Measurements from ENCODE around the gene PARN.

PARN gene

GRCh38 chr16:14495213-14496046 is 134.6 kb downstream of the PARN start:
- no peak for DNase-seq

- DNase-seq: no peak
Observed at GRCh38 chr16:14494396-14494966, 135.6 kb downstream of the PARN start.

GRCh38 chr16:14493791-14494190 is 136.3 kb downstream of the PARN start:
- DNase-seq: no peak

- no peak for DNase-seq
Observed at GRCh38 chr16:14492614-14493013, 137.4 kb downstream of the PARN start.

GRCh38 chr16:14491861-14492529 is 138.1 kb downstream of the PARN start:
- no peak for DNase-seq

- DNase-seq: no peak
Observed at GRCh38 chr16:14490235-14490634, 139.8 kb downstream of the PARN start.

- no peak for DNase-seq
Observed at GRCh38 chr16:14489460-14489859, 140.6 kb downstream of the PARN start.

GRCh38 chr16:14487579-14487978 is 142.5 kb downstream of the PARN start:
- DNase-seq: no peak

- DNase-seq: no peak
Observed at GRCh38 chr16:14486520-14487303, 143.3 kb downstream of the PARN start.

GRCh38 chr16:14485811-14486519 is 144.1 kb downstream of the PARN start:
- DNase-seq: no peak

- no peak for DNase-seq
Observed at GRCh38 chr16:14485121-14485551, 144.9 kb downstream of the PARN start.

- DNase-seq: no peak
Observed at GRCh38 chr16:14483819-14484385, 146.2 kb downstream of the PARN start.

GRCh38 chr16:14476183-14476582 is 153.9 kb downstream of the PARN start:
- no peak for DNase-seq

GRCh38 chr16:14475370-14476139 is 154.5 kb downstream of the PARN start:
- DNase-seq: no peak

- no peak for DNase-seq
Observed at GRCh38 chr16:14473488-14473887, 156.6 kb downstream of the PARN start.

GRCh38 chr16:14472357-14472756 is 157.7 kb downstream of the PARN start:
- no peak for DNase-seq

GRCh38 chr16:14470788-14471187 is 159.3 kb downstream of the PARN start:
- DNase-seq: no peak

GRCh38 chr16:14465799-14466198 is 164.3 kb downstream of the PARN start:
- DNase-seq: no peak

- no peak for DNase-seq
Observed at GRCh38 chr16:14464796-14465195, 165.3 kb downstream of the PARN start.

- DNase-seq: no peak
Observed at GRCh38 chr16:14464192-14464591, 165.9 kb downstream of the PARN start.

GRCh38 chr16:14462811-14463210 is 167.2 kb downstream of the PARN start:
- DNase-seq: no peak
